Measurements from ENCODE around the gene A1BG. TPM values are rescaled to one million over a fixed set of nuclear protein-coding genes. Genes with fewer than 3 reads are reported as not detected.
"Not testable (repeated sequence)": the region's sequence is repeated elsewhere in the genome, so short reads cannot be mapped to it uniquely, and the experiment has no call there.

The A1BG gene
- total RNA-seq, 1 donor from 2014 or later: 5.7 TPM

GRCh38 chr19:58348080-58348479 lies 5.2 kb downstream of the A1BG start:
- intact Hi-C loops (cut with micrococcal nuclease); DNase-seq; ATAC-seq: not testable (repeated sequence)

GRCh38 chr19:58346961-58347929 lies 6.0 kb downstream of the A1BG start:
- intact Hi-C loops (cut with micrococcal nuclease): no loop called here
- ATAC-seq: peak; percentile 96
- DNase-seq: peak; percentile 81

GRCh38 chr19:58345558-58345957 lies 7.7 kb downstream of the A1BG start:
- ATAC-seq: no peak
- intact Hi-C loops (cut with micrococcal nuclease): no loop called here

GRCh38 chr19:58338825-58339558 lies 14.3 kb downstream of the A1BG start:
- no peak for ATAC-seq

More at GRCh38 chr19:58345558-58345957, 7.7 kb downstream of the A1BG start:
- DNase-seq: no peak

GRCh38 chr19:58338336-58338735 lies 15.0 kb downstream of the A1BG start:
- intact Hi-C loops (cut with micrococcal nuclease): no loop called here
- DNase-seq: no peak
- no peak for ATAC-seq

More at GRCh38 chr19:58338825-58339558, 14.3 kb downstream of the A1BG start:
- DNase-seq: no peak
- intact Hi-C loops (cut with micrococcal nuclease): no loop called here

GRCh38 chr19:58336820-58337219 lies 16.5 kb downstream of the A1BG start:
- no peak for DNase-seq
- intact Hi-C loops (cut with micrococcal nuclease): no loop called here

GRCh38 chr19:58336216-58336615 lies 17.1 kb downstream of the A1BG start:
- intact Hi-C loops (cut with micrococcal nuclease): no loop called here
- ATAC-seq: no peak
- no peak for DNase-seq

More at GRCh38 chr19:58336820-58337219, 16.5 kb downstream of the A1BG start:
- ATAC-seq: no peak

- DNase-seq (no peak), ATAC-seq (no peak)
- intact Hi-C loops (cut with micrococcal nuclease): no loop called here
These were observed 17.7 kb downstream of the A1BG start for GRCh38 chr19:58335630-58336029.

- intact Hi-C loops (cut with micrococcal nuclease): no loop called here
- no peak for DNase-seq
- ATAC-seq: no peak
These were observed 18.5 kb downstream of the A1BG start for GRCh38 chr19:58334691-58335249.

GRCh38 chr19:58332697-58333096 lies 20.6 kb downstream of the A1BG start:
- DNase-seq: no peak
- intact Hi-C loops (cut with micrococcal nuclease): no loop called here
- ATAC-seq: no peak

- no peak for ATAC-seq
- intact Hi-C loops (cut with micrococcal nuclease): no loop called here
- no peak for DNase-seq
These were observed 22.8 kb downstream of the A1BG start for GRCh38 chr19:58330458-58330857.

GRCh38 chr19:58328999-58329398 lies 24.3 kb downstream of the A1BG start:
- intact Hi-C loops (cut with micrococcal nuclease): no loop called here
- no peak for DNase-seq

GRCh38 chr19:58326914-58327726 lies 26.2 kb downstream of the A1BG start, which contains the start of gene ZSCAN22:
Gene ZSCAN22, plus strand, starts transcription at chr19:58326994. Its CDS starts 7,809 bp downstream, at chr19:58334803.
- peak; percentile 98 for ATAC-seq
- intact Hi-C loops (cut with micrococcal nuclease): no loop called here
- DNase-seq: peak; percentile 98

More at GRCh38 chr19:58328999-58329398, 24.3 kb downstream of the A1BG start:
- ATAC-seq: no peak

- intact Hi-C loops (cut with micrococcal nuclease): no loop called here
- DNase-seq: no peak
- ATAC-seq: peak; percentile 18
These were observed 26.8 kb downstream of the A1BG start for GRCh38 chr19:58326501-58326913.

GRCh38 chr19:58325311-58326022 lies 27.8 kb downstream of the A1BG start:
- no peak for DNase-seq
- no peak for ATAC-seq
- intact Hi-C loops (cut with micrococcal nuclease): no loop called here

- DNase-seq (no peak), ATAC-seq (no peak)
- intact Hi-C loops (cut with micrococcal nuclease): no loop called here
These were observed 34.1 kb downstream of the A1BG start for GRCh38 chr19:58319241-58319640.

GRCh38 chr19:58318297-58318696 lies 35.0 kb downstream of the A1BG start:
- ATAC-seq: no peak
- intact Hi-C loops (cut with micrococcal nuclease): no loop called here

GRCh38 chr19:58317476-58318072 lies 35.7 kb downstream of the A1BG start:
- peak; percentile 28 for ATAC-seq
- DNase-seq: no peak
- intact Hi-C loops (cut with micrococcal nuclease): no loop called here

More at GRCh38 chr19:58318297-58318696, 35.0 kb downstream of the A1BG start:
- DNase-seq: no peak

Data from left ventricle myocardium superior (tissue), 1 donor.